HL-60/S4 (cell line): Measurements from ENCODE around the gene BET1.

ENCODE experiments used
- in situ Hi-C: fragments of 300-500 bp; cut with MboI; formaldehyde crosslinking; loops from 2 replicates; pipeline ENCODE4 v1.14.3; 2022; ENCODE audit warnings: low sequenced_read_pairs

The BET1 gene

GRCh38 chr7:93958651-93959050 lies 45.5 kb downstream of the BET1 start:
- in situ Hi-C loops: no loop called here

- in situ Hi-C loops: no loop called here
Observed at GRCh38 chr7:93958216-93958615, 45.9 kb downstream of the BET1 start.

GRCh38 chr7:93957767-93958166 lies 46.4 kb downstream of the BET1 start:
- in situ Hi-C loops: no loop called here

GRCh38 chr7:93955304-93955703 lies 48.9 kb downstream of the BET1 start:
- in situ Hi-C loops: no loop called here

GRCh38 chr7:93949423-93949822 lies 54.7 kb downstream of the BET1 start:
- in situ Hi-C loops: no loop called here

GRCh38 chr7:93948873-93949272 lies 55.3 kb downstream of the BET1 start:
- in situ Hi-C loops: no loop called here

- in situ Hi-C loops: no loop called here
Observed at GRCh38 chr7:93948106-93948505, 56.0 kb downstream of the BET1 start.

GRCh38 chr7:93945756-93946535 lies 58.2 kb downstream of the BET1 start:
- in situ Hi-C loops: no loop called here

GRCh38 chr7:93945083-93945482 lies 59.1 kb downstream of the BET1 start:
- in situ Hi-C loops: no loop called here

- in situ Hi-C loops: no loop called here
Observed at GRCh38 chr7:93944673-93945072, 59.5 kb downstream of the BET1 start.

GRCh38 chr7:93943816-93944540 lies 60.2 kb downstream of the BET1 start:
- in situ Hi-C loops: no loop called here
